HG03432 (cell line): ENCODE measurements around the gene SLC30A5.

ENCODE experiments used
- ATAC-seq: cut with Tn5 transposase; IDR thresholded peaks from one replicate; pipeline ENCODE4 v1.9.1; 2021; ENCODE audit warnings: mild to moderate bottlenecking, moderate library complexity; ENCODE audit not compliant: unreplicated experiment

The SLC30A5 gene

DNA sequence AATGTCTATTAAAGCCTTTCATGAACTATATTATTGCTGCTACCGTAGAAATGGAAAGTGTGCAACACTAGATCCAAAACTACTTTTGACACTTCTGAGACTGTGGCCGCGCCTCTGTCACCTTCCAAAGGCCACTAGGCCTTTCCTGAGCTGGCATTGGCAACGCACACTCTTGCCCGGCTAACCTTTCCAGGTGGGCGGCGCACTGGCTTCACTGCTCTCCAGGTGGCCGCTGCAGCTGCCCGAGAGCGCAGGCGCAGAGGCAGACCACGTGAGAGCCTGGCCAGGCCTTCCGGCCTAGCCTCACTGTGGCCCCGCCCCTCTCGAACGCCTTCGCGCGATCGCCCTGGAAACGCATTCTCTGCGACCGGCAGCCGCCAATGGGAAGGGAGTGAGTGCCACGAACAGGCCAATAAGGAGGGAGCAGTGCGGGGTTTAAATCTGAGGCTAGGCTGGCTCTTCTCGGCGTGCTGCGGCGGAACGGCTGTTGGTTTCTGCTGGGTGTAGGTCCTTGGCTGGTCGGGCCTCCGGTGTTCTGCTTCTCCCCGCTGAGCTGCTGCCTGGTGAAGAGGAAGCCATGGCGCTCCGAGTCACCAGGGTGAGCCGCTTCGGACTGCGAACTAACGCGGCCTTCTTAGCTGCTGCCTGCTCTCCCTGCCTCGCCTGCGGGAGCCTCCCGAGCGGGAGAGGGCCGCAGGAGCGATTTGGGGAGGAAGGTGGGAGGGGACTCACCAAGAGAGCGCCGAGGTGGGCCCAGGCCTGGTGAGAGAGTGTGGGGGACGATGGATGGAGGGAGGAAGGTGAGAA lies 73.1 kb downstream of the SLC30A5 start, which contains the start of gene CCNB1:
Gene CCNB1, plus strand, starts transcription at position 465 of the 807 bp plus-strand sequence. Its CDS starts 113 bp downstream, at position 578.
- ATAC-seq: peak; percentile 100

DNA sequence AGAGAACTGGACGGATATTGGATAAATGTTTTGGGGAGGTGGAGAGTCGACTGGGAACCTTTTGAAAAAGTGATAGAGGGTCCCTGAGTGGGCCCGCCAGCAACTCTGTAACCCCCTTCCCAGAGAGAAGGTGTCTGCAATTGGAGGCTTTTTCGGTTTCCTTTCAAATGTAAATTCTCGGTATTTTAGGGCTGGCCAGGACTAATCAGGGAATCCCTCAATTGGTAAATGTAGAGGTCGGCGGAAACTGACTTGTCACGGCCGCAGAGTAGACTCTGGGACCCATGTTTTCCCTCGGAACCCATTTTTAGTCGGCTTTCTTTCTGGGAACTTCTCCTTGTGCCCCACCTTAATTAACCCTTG lies 73.7 kb downstream of the SLC30A5 start:
- ATAC-seq: no peak

DNA sequence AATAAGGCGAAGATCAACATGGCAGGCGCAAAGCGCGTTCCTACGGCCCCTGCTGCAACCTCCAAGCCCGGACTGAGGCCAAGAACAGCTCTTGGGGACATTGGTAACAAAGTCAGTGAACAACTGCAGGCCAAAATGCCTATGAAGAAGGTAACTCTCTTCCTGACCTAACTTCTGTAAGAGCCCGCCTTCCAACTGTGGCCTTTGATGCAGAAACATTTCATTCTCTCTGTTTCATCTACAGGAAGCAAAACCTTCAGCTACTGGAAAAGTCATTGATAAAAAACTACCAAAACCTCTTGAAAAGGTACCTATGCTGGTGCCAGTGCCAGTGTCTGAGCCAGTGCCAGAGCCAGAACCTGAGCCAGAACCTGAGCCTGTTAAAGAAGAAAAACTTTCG lies 74.1 kb downstream of the SLC30A5 start:
- no peak for ATAC-seq

DNA sequence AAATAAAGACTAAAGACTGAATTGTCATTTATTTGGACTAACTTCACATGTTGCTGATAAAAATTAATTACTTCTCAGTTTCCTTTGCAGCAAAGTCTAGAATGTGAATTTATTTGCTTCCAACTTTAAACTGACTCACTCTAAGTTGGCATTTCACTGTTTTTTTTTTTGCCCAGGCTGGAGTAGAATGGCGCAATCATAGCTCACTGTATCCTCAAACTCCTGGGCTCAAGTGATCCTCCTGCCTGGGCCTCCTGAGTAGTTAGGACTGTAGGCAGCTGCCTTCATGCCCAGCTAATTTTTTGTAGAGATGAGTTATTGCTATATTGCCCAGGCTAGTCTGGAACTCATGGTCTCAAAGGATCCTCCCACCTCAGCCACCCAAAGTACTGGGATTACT lies 76.7 kb downstream of the SLC30A5 start:
- no peak for ATAC-seq

DNA sequence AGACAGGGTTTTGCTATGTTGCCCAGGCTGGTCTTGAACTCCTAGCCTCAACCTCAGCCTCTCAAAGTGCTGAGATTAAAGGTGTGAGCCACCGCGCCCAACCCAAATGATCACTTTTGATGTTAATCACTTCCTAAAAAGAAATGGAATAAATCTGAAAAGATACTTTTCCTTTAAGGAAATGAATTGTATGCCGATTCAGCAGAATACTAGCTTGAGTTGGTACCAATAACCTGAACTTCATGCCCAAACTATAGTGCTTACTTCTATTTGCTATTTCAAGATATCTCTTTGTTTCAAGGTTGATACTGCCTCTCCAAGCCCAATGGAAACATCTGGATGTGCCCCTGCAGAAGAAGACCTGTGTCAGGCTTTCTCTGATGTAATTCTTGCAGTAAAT lies 77.2 kb downstream of the SLC30A5 start:
- no peak for ATAC-seq
